ENCODE data around the gene PSAP.

The PSAP gene

GRCh38 chr10:71824333-71824732 is 26.7 kb downstream of the PSAP start:
- DNase-seq, result no peak

DNA sequence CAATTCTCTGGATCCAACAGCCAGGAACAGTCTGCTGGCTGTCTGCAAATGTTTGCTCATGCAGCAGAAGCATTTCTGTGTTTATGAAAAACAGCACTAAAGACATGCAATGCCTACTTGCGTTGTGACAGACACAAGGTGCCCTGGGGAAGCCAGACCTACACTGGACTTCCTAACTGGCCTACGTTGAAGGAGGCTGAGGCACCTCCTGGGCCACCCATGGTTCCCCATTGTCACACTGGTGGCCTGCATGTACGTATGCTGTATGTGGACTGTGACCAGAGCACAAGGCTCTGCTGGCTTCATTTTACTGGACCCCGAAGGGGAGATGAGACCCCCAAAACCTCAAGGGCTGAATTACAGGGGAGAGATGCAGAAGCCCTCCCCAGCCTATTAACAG is 27.7 kb downstream of the PSAP start:
- DNase-seq, result no peak

- no peak for DNase-seq
These were observed 28.9 kb downstream of the PSAP start for GRCh38 chr10:71821909-71822763.

GRCh38 chr10:71820966-71821365 is 30.1 kb downstream of the PSAP start:
- no peak for DNase-seq

- DNase-seq, result no peak
These were observed 31.1 kb downstream of the PSAP start for GRCh38 chr10:71819985-71820384.

- no peak for DNase-seq
These were observed 31.6 kb downstream of the PSAP start for GRCh38 chr10:71819441-71819861.

GRCh38 chr10:71818674-71819260 is 32.3 kb downstream of the PSAP start:
- DNase-seq, result no peak

GRCh38 chr10:71817831-71818655 is 33.0 kb downstream of the PSAP start:
- no peak for DNase-seq

DNA sequence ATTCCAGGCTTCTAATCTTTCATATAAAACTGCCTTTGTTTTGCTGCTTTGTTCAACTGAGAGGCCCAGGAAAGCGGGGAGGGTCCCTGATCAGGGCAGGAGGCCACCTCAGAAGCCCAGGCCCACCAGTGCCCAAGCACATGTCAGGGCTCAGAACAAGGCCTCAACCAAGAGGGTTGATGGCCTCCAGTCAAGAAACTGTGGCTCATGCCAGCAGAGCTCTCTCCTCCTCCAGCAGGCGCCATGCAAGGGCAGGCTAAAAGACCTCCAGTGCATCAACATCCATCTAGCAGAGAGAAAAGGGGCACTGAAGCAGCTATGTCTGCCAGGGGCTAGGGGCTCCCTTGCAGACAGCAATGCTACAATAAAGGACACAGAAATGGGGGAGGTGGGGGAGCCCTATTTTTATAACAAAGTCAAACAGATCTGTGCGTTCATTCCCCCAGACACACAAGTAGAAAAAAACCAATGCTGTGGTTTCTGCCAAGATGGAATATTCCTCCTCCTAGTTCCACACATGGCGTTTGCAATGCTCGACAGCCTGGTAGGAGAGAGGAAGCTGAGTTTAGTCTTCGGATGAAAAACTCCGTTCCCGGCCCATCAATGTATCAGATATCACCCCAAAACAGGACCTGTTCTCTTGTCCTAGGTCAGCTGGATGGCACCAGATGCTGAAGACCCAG is 34.0 kb downstream of the PSAP start:
- DNase-seq, result no peak

DNA sequence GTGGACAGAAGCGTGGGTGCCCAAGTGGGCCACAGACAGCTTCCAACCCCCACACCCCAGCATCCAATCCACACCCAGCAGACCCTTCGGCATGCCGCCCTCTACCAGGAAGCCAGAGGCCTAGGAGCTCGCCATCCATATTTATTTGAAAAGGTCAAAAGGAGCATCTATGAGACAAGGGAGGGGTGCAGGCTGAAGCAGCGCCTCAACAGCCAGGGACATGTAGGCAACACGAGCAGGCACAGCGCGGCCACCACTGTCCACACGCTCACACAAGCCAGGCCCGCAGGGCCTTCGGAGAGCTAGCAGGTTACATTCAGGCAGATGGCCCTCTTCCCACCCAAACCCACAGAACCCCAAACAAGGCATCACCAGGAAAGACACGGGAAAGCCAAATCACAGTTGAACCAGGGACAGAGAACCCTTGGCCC is 34.6 kb downstream of the PSAP start:
- no peak for DNase-seq

- DNase-seq, result no peak
These were observed 35.4 kb downstream of the PSAP start for GRCh38 chr10:71815515-71816130.

DNA sequence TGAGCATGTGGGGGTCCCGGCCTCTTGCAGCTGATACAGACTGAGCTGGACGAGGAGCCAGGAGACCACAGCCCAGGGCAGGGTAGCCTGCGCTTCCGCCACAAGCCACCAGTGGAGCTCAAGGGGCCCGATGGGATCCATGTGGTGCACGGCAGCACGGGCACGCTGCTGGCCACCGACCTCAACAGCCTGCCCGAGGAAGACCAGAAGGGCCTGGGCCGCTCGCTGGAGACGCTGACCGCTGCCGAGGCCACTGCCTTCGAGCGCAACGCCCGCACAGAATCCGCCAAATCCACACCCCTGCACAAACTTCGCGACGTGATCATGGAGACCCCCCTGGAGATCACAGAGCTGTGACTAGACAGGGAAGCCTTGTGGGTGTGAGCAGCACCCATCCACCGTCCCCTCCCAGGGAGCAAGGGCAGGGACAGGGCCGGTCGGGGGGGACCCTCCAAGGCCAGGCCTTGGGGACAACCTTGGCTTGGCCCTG is 36.1 kb downstream of the PSAP start:
- no peak for DNase-seq

DNA sequence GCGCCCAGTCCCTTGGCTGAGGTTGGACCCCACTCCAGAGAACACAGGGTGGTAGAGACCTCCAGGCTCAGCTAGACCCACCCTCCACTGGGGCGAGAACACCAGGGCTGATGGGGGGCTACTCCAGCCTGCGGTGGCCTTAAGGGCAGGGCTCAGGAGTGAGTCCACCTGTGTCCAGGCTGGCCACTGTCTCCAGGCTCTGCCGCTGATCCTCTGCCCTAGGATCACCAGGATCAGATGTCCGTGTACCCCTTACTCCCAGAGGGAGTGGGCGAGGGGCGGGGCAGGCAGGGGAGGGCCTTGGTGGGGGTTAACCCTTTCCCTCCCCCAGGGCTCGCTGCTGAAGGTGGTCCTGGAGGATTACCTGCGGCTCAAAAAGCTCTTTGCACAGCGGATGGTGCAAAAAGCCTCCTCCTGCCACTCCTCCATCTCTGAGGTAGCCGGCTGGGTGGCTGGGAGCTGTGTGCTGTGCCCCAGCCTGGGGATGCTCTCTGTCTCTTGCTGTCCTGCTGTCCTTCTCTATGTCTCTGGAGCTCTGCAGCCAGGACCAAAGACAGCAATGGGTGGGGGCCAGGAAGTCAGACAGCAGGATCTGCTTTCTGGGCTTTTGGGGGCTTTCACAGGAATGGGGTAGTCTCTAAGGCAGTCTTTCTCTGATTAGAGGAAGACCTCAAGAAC is 38.0 kb downstream of the PSAP start:
- no peak for DNase-seq

DNA sequence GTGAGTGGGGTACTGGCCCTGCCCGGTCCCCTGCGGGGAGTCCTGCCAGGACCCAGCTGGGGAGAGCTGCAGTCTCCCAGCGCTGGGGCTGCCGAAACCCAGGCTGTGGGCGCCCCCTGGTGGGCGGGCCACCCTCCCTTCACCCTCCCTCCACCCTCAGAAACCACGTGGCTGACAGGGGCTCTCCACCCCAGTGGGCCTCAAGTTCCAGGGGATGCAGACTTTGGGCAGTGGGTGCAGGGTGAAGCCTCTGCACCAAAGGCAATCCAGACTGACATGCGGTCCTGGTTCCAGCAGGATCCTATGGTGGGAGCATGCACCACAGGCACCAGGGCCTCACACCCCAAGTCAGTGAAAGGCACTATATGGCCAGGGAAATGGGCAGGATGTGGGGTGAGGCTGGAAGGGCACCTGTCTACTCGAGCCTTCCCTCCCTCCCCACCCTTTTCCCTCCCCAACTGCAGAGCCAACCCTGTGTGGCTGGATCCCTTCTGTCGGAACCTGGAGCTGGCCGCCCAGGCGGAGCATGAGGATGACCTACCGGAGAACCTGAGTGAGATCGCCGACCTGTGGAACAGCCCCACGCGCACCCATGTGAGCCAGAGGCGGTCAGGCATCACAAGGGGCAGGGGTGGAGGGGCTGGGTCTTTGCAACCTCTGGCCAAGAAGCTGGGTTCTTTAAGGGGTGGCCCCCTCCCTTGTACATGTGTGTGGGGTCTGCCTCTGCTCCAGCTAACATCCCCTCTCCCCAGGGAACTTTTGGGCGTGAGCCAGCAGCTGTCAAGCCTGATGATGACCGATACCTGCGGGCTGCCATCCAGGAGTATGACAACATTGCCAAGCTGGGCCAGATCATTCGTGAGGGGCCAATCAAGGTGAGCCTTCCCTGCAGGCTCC is 38.8 kb downstream of the PSAP start:
- peak; percentile 79 for DNase-seq

DNA sequence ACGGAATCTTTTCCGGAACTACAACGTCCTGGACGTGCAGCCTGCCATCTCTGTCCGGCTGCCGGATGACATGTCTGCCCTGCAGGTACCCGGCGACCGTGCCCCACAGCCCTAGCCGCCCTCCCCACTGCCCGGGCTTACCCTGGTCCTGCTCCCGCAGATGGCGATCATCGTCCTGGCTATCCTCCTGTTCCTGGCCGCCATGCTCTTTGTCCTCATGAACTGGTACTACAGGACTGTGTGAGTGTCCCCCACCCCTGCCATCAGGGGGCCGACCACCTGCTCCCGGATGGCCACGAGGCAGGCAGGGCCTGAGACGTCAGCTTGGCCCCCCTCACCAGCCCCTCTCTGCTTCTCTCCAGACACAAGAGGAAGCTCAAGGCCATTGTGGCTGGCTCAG is 39.7 kb downstream of the PSAP start:
- no peak for DNase-seq

DNA sequence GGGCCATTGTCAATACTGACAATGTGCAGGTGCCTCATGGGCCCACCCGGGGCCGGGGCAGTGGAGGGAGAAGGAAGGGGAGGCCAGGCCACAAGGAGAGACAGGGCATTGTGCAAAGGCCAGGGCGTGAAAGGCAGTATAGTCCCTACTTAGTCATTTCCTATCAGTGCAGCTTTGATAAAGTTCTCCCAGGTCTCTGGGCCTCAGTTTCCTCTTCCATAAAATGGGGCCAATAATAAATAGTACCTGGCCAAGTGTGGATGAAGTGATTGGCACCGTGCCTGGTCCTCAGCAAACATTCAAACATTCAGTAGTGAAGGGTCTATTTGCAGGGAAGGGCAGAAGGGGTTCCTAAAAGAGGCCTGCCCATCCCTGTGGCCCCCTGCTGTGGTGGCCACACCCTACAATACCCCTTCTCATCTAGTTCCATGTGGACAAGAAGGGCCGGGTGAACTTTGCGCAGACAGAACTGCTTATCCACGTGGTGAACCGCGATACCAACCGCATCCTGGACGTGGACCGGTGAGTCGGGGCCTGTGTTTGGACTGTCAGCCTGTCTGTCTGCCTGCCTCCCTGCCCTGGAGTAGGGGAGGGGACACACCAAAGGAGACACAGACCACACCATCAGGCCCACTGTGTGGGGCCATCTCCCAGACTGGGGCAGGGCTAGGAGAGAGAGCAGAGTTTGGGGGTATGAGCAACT is 40.9 kb downstream of the PSAP start:
- DNase-seq, result no peak

GRCh38 chr10:71809628-71810027 is 41.4 kb downstream of the PSAP start:
- no peak for DNase-seq

GRCh38 chr10:71807557-71808510 is 43.2 kb downstream of the PSAP start:
- DNase-seq, result no peak

All from stimulated activated CD4-positive, alpha-beta T cell treated with anti-CD3 and anti-CD28 coated beads, Interleukin-4, amount 100 ng/mL, for 24 hours (primary cell).